ENCODE data around the gene ADCY4. TPM values are rescaled to one million over a fixed set of nuclear protein-coding genes. Genes with fewer than 3 reads are reported as not detected.

The ADCY4 gene
- total and polyA plus RNA-seq, 2 of the 13 experiments (the other 11 are each of a cell fraction or from before 2014, with no cell fraction given): 0.03 TPM; not detected in 1

- TF ChIP-seq WIZ (CRISPR knock-in tag; IDR thresholded peaks at IDR 0.05): peak; percentile 78
- peak; percentile 100 for TF ChIP-seq ZNF33B (CRISPR knock-in tag; IDR thresholded peaks at IDR 0.05)
- TF ChIP-seq GFI1 (CRISPR knock-in tag; IDR thresholded peaks at IDR 0.05; ENCODE audit: borderline replicate concordance): peak; percentile 86; the same call in 1 of the 2 replicates
- TF ChIP-seq NR2F2 (IDR thresholded peaks at IDR 0.05; ENCODE audit: borderline replicate concordance, low read depth): no peak
- TF ChIP-seq, protein P1, sequence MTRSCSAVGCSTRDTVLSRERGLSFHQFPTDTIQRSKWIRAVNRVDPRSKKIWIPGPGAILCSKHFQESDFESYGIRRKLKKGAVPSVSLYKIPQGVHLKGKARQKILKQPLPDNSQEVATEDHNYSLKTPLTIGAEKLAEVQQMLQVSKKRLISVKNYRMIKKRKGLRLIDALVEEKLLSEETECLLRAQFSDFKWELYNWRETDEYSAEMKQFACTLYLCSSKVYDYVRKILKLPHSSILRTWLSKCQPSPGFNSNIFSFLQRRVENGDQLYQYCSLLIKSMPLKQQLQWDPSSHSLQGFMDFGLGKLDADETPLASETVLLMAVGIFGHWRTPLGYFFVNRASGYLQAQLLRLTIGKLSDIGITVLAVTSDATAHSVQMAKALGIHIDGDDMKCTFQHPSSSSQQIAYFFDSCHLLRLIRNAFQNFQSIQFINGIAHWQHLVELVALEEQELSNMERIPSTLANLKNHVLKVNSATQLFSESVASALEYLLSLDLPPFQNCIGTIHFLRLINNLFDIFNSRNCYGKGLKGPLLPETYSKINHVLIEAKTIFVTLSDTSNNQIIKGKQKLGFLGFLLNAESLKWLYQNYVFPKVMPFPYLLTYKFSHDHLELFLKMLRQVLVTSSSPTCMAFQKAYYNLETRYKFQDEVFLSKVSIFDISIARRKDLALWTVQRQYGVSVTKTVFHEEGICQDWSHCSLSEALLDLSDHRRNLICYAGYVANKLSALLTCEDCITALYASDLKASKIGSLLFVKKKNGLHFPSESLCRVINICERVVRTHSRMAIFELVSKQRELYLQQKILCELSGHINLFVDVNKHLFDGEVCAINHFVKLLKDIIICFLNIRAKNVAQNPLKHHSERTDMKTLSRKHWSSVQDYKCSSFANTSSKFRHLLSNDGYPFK (CRISPR knock-in tag; IDR thresholded peaks at IDR 0.05; ENCODE audit: borderline replicate concordance): peak; percentile 94
- no peak for TF ChIP-seq NONO (IDR thresholded peaks at IDR 0.05)
- TF ChIP-seq NONO (CRISPR knock-in tag; conservative IDR thresholded peaks at IDR 0.05): no peak
- no peak for TF ChIP-seq ZNF558 (CRISPR knock-in tag; IDR thresholded peaks at IDR 0.05; ENCODE audit: borderline replicate concordance)
- peak; percentile 61 for TF ChIP-seq BCL6 (CRISPR knock-in tag; IDR thresholded peaks at IDR 0.05)
- no peak; the same call in 1 of the 2 replicates for TF ChIP-seq NFE2 (CRISPR knock-in tag; IDR thresholded peaks at IDR 0.05)
- TF ChIP-seq ZNF503 (CRISPR knock-in tag; IDR thresholded peaks at IDR 0.05): peak; percentile 95
- peak; percentile 20; the same call in 1 of the 2 replicates for TF ChIP-seq RCOR2 (CRISPR knock-in tag; IDR thresholded peaks at IDR 0.05)
- TF ChIP-seq ZBTB1 (CRISPR knock-in tag; IDR thresholded peaks at IDR 0.05; ENCODE audit: borderline replicate concordance): no peak; the same call in 1 of the 2 replicates
- no peak for TF ChIP-seq ZNF431 (CRISPR knock-in tag; IDR thresholded peaks at IDR 0.05; ENCODE audit: borderline replicate concordance, low read depth)
- TF ChIP-seq NCOA1 (CRISPR knock-in tag; IDR thresholded peaks at IDR 0.05): peak; percentile 88; the same call in 1 of the 2 replicates
- TF ChIP-seq HNF4G (IDR thresholded peaks at IDR 0.05; ENCODE audit: borderline replicate concordance, low read depth, low read length): peak; percentile 86
- peak; percentile 93 for TF ChIP-seq HNF4G (CRISPR knock-in tag; IDR thresholded peaks at IDR 0.05; ENCODE audit: borderline replicate concordance, low read depth)
- TF ChIP-seq POLR2G (IDR thresholded peaks at IDR 0.05; ENCODE audit: low read depth, low read length): peak; percentile 96
- TF ChIP-seq ZKSCAN1 (IDR thresholded peaks at IDR 0.05; ENCODE audit: low read length): peak; percentile 76
- TF ChIP-seq RFX3 (CRISPR knock-in tag; IDR thresholded peaks at IDR 0.05): no peak
- peak; percentile 15; the same call in 1 of the 2 replicates for TF ChIP-seq NFE2L1 (CRISPR knock-in tag; IDR thresholded peaks at IDR 0.05; ENCODE audit: borderline replicate concordance)
- peak; percentile 95 for TF ChIP-seq CERS6 (CRISPR knock-in tag; IDR thresholded peaks at IDR 0.05)
- TF ChIP-seq, protein P2, sequence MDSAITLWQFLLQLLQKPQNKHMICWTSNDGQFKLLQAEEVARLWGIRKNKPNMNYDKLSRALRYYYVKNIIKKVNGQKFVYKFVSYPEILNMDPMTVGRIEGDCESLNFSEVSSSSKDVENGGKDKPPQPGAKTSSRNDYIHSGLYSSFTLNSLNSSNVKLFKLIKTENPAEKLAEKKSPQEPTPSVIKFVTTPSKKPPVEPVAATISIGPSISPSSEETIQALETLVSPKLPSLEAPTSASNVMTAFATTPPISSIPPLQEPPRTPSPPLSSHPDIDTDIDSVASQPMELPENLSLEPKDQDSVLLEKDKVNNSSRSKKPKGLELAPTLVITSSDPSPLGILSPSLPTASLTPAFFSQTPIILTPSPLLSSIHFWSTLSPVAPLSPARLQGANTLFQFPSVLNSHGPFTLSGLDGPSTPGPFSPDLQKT (CRISPR knock-in tag; IDR thresholded peaks at IDR 0.05; ENCODE audit: borderline replicate concordance): peak; percentile 91
Observed at GRCh38 chr14:24299255-24300191, 35.3 kb downstream of the ADCY4 start, which contains the start of the genes DHRS1 and NOP9 (continued).

Measured in HepG2 (cell line).